Colonic mucosa (tissue), 4 donors: Measurements from ENCODE around the gene SMARCB1. TPM values are rescaled to one million over a fixed set of nuclear protein-coding genes. Genes with fewer than 3 reads are reported as not detected.

ENCODE experiments used
- DNase-seq: peaks from one replicate; pipeline ENCODE4 v3.0.0-alpha.2; 2020
- H3K27ac ChIP-seq: fragments of 200-600 bp; one replicate; pipeline ENCODE4 v1.8.0; 2021
- H3K27me3 ChIP-seq: fragments of 200-600 bp; one replicate; pipeline ENCODE4 v1.8.0; 2021
- H3K36me3 ChIP-seq: fragments of 200-600 bp; one replicate; pipeline ENCODE4 v1.8.0; 2021
- H3K4me1 ChIP-seq: fragments of 200-600 bp; one replicate; pipeline ENCODE4 v1.8.0; 2021; ENCODE audit warnings: mild to moderate bottlenecking
- H3K4me3 ChIP-seq: fragments of 200-600 bp; one replicate; pipeline ENCODE4 v1.8.0; 2021
- H3K9ac ChIP-seq, 2 donors: one replicate each; pipeline ENCODE4 v1.7.0; 2013; ENCODE audit warnings: control low read depth in 2 of 2, low read depth in 2 of 2, low read length in 2 of 2
- H3K9me3 ChIP-seq: fragments of 200-600 bp; one replicate; pipeline ENCODE4 v1.8.0; 2021
- intact Hi-C: fragments of 100-400 bp; cut with DNase I; formaldehyde crosslinking; loops from one replicate; pipeline ENCODE4 v1.14.1; 2022
- total RNA-seq, 2 donors: library from RNA; stranded (reverse); fragmentation: NEBNext Ultra II Directional in 1 of 2; extraction: Animal tissue kit (Norgen Biotek cat#: 25700) in 1 of 2; gene quantifications; one replicate each; pipeline ENCODE4 v1.2.1, GENCODE V29; 2021
- TF ChIP-seq, protein P1 (sequence below): fragments of 200-600 bp; IDR thresholded peaks from one replicate; pipeline ENCODE4 v1.8.0; 2022; ENCODE audit warnings: antibody characterized with exemption, mild to moderate bottlenecking
- donor health status: healthy.
- donor health status: DM: no; HTN: no; CAD: no.
- donor health status: DM: no; HTN: no; CAD: no.

Gene SMARCB1
- total RNA-seq, 2 donors from 2014 or later: 77.8 to 96.0 TPM

DNA sequence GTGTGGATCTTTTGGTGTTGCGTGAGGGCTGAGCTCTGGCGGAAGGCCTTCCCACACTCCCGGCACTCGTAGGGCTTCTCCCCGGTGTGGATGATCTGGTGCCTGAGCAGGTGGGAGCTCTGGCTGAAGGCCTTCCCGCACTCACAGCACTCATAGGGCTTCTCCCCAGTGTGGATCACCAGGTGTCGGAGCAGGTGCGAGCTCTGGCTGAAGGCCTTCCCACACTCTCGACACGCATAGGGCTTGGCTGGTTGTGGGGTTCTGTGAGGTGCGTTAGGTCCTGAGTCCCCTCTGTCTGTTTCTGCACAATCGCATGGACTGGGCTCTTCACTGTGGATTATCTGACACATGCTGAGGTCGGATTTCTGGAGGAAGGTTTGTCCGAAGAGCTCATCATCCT lies 42.3 kb upstream of the SMARCB1 start:
- TF ChIP-seq, protein P1, sequence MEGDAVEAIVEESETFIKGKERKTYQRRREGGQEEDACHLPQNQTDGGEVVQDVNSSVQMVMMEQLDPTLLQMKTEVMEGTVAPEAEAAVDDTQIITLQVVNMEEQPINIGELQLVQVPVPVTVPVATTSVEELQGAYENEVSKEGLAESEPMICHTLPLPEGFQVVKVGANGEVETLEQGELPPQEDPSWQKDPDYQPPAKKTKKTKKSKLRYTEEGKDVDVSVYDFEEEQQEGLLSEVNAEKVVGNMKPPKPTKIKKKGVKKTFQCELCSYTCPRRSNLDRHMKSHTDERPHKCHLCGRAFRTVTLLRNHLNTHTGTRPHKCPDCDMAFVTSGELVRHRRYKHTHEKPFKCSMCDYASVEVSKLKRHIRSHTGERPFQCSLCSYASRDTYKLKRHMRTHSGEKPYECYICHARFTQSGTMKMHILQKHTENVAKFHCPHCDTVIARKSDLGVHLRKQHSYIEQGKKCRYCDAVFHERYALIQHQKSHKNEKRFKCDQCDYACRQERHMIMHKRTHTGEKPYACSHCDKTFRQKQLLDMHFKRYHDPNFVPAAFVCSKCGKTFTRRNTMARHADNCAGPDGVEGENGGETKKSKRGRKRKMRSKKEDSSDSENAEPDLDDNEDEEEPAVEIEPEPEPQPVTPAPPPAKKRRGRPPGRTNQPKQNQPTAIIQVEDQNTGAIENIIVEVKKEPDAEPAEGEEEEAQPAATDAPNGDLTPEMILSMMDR: no peak
- H3K27ac ChIP-seq: no peak overlapping the region
- no peak for DNase-seq
- intact Hi-C loops: no loop called here
- H3K9ac ChIP-seq: no peak overlapping the region
- no peaks in the 10 kb centered on the region for H3K4me1 ChIP-seq
- no peak overlapping the region for H3K4me3 ChIP-seq
- H3K9me3 ChIP-seq: no peaks in the 10 kb centered on the region
- H3K36me3 ChIP-seq: no peaks in the 10 kb centered on the region
- no peaks in the 10 kb centered on the region for H3K27me3 ChIP-seq

DNA sequence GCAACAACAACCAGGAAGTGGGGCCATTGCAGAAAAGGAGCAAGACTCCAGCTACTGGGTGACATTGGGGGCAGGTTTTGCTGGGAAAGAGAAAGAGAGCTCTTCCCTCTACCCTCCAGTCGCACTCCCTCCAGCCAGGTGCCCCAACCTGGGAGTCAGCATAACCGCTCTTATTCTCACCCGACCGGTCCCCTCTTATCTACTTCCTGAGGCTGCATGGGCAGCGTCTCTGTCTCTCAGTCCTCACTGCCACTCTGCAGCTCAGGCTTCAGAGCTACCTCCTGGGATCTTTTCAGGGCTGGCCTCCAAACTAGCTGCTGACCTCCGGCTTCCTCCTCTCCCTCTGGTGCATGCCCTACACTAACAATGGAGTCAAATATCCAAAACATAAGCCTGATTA lies 41.0 kb upstream of the SMARCB1 start:
- TF ChIP-seq, protein P1: no peak
- H3K9ac ChIP-seq: no peak overlapping the region
- H3K27me3 ChIP-seq: no peaks in the 10 kb centered on the region
- DNase-seq: no peak
- H3K36me3 ChIP-seq: no peaks in the 10 kb centered on the region
- no peak overlapping the region for H3K4me3 ChIP-seq
- H3K4me1 ChIP-seq: no peaks in the 10 kb centered on the region
- intact Hi-C loops: no loop called here
- H3K27ac ChIP-seq: no peak overlapping the region
- H3K9me3 ChIP-seq: no peaks in the 10 kb centered on the region

DNA sequence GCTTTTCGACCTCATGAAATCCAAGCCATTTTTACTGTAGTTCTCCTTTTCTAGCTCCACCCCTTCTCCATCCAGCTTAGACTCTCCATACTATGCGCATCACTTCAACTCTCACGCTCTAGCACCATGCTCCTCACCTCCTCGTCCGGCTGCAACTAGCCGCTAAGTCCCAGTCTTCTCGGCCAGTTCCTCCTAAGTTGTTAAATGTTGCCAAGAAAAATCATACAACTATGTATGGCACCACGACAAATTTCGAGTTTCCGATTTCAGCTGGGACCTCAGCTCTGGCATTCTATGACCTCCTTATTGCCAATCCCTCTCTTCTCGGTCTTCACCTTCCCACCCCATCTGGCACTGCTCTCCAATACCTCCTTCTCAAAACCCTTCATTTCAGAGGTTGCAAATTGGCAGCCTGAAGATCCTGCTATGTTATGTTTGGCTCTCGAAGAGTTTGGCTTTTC lies 36.9 kb upstream of the SMARCB1 start:
- no peaks in the 10 kb centered on the region for H3K36me3 ChIP-seq
- no peak overlapping the region for H3K27ac ChIP-seq
- H3K4me1 ChIP-seq: no peaks in the 10 kb centered on the region
- H3K27me3 ChIP-seq: no peaks in the 10 kb centered on the region
- intact Hi-C loops: no loop called here
- H3K9ac ChIP-seq: no peak overlapping the region
- TF ChIP-seq, protein P1: no peak
- no peaks in the 10 kb centered on the region for H3K9me3 ChIP-seq
- no peak for DNase-seq
- H3K4me3 ChIP-seq: no peak overlapping the region

DNA sequence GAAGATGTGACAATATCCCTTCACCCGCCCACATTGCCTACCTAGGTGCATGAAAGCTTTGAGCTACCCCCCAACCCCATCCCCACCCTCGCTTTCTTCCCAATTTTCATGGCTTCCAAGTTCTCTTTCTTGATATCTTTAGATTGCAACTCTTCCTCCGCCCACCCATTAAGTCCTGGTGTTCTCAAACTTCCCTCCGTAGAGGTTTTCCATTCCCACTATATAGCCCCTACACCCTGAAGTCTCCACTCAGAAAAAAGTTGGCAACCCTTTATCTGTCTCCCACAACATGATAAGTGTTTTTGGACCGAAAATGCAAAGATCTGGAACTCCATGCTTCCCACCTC lies 36.4 kb upstream of the SMARCB1 start:
- peak overlapping the region; percentile 44 for H3K4me3 ChIP-seq
- DNase-seq: no peak
- no peak overlapping the region for H3K27ac ChIP-seq
- H3K27me3 ChIP-seq: no peaks in the 10 kb centered on the region
- H3K9me3 ChIP-seq: no peaks in the 10 kb centered on the region
- peak overlapping the region; percentile 80 to 82 for H3K9ac ChIP-seq
- no peaks in the 10 kb centered on the region for H3K36me3 ChIP-seq
- H3K4me1 ChIP-seq: no peaks in the 10 kb centered on the region
- intact Hi-C loops: no loop called here
- TF ChIP-seq, protein P1: no peak

DNA sequence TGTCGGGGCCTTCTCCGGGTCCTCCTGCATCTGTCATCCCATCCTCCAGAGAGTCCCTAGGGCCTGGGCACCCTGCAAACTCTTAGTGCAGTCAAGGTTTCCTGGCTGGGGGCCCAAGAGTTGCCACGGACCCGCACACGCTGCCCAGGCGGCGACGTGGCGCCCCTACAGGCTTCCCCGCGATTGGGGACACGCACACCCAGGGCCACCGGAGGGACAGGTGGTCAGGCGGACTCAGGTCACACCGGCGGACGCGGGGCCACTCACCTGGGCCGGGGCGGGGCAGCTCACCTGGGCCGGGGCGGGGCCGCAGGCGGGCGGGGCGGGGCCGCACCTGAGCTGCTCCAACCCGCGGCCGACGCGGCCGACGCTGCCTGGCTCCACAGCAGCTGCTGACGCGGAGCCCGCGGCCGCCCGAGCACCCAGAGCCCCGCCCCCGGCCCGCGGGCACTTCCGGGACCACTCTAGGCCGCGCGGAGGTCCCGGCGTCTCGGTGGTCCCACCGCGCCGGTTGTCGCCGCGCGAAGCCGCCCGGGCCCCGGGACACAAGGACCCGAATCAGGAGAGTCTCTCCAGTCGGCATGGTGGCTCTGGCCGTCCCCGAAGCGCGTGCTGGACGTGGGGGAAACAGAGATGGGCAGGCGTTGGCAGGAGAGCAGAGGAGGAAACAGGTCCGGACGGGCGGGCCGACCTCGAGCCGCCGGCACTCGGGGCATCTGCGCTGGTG lies 35.9 kb upstream of the SMARCB1 start, which contains the start of gene ZNF70:
ZNF70 (minus strand) TSS at position 399 of the 727 bp plus-strand sequence. CDS start 5,972 bp downstream, outside the sequence.
- no peaks in the 10 kb centered on the region for H3K4me1 ChIP-seq
- H3K36me3 ChIP-seq: no peaks in the 10 kb centered on the region
- DNase-seq: peak; percentile 91
- H3K27me3 ChIP-seq: no peaks in the 10 kb centered on the region
- peak within 1 kb of the TSS; percentile 92 for H3K27ac ChIP-seq
- H3K4me3 ChIP-seq: peak within 1 kb of the TSS; percentile 44
- H3K9me3 ChIP-seq: no peaks in the 10 kb centered on the region
- intact Hi-C loops: no loop called here
- H3K9ac ChIP-seq: peak within 1 kb of the TSS; percentile 86 to 87
- TF ChIP-seq, protein P1: no peak
